Neural cell (in vitro differentiated cells): ENCODE results near the gene GINS2.

Source experiments
- CTCF ChIP-seq: fragments of 450-650 bp; IDR thresholded peaks from 2 replicates; pipeline ENCODE4 v1.5.1; 2014; ENCODE audit warnings: antibody characterized with exemption, mild to moderate bottlenecking, moderate library complexity; ENCODE audit not compliant: poor library complexity, severe bottlenecking
- EP300 ChIP-seq: fragments of 450-650 bp; conservative IDR thresholded peaks from 2 replicates; pipeline ENCODE4 v1.6.1; 2014; ENCODE audit warnings: antibody characterized with exemption, mild to moderate bottlenecking, moderate library complexity; ENCODE audit not compliant: poor library complexity, severe bottlenecking
- TAF1 ChIP-seq: IDR thresholded peaks from 2 replicates; pipeline ENCODE4 v1.6.1; 2012; ENCODE audit warnings: low read depth

DNA sequence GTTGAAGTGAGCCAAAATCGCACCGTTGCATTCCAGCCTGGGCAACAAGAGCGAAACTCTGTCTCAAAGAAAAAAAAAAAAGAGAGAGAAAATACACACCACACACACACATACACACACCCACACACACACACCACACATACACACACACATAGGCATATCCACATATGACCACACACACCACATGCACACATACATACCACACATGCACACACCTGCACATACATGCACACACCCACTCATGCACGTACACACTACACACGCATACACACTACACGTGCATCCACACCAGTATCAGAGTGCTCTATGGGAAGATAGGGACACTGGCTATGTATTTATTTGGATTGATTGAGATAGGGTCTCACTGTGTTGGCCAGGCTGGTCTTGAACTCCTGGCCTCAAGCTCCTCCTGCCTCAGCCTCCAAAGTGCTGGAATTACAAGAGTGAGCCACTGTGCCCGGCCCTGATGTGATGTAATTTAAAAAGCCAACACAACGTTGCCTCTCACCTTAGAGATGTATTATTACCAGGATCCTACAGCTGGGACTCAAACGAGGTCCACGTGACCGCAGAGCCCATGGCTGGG, 17.8 kb upstream of the GINS2 start:
- no peak for TF ChIP-seq TAF1
- TF ChIP-seq EP300, result no peak
- TF ChIP-seq CTCF, result no peak
